ENCODE data around the gene IRF2. TPM values are rescaled to one million over a fixed set of nuclear protein-coding genes. Genes with fewer than 3 reads are reported as not detected.

IRF2 gene
- total RNA-seq, 2 donors from 2014 or later = 33.5 to 37.2 TPM

DNA sequence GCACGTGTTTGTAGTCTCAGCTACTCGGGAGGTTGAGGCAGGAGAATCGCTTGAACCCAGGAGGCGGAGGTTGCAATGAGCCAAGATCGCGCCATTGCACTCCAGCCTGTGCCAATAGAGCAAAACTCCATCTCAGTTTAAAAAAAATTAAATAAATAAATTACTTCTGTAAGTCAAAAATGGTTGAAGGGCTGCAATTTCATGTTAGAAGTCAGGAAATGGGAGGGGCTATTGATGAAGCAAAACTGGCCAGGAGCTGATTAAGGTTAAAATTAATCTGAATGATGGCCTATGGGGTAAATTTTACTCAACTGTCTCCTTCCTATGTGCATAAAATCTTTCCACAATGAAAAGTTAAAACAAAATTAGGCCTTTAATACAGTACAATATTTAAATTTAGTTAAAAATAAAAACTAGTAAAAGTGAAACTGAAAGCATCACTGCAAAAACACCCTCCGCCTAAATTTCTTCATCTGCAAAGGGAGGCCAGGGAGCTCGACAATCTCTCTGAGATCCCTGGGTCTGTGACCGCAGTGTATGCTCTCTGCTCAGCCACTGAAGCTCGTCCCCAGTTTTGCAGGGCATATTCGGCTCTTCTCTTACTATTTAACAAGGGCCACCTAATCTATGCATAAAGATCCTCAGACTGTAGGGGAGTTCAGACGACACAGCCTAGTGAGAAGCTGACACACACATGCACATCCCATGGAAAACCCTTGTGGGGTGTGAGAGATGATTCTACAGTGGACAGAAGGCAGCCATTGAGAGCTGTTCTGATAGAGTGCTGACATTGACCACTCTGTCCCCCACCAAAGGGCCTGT, 57.2 kb downstream of the IRF2 start:
- no peaks in the 10 kb centered on the region for H3K9me3 ChIP-seq (ENCODE audit: control insufficient read depth, low read length, poor library complexity, severe bottlenecking)
- Mint-ChIP-seq H3K4me1 (peaks cover 59% of the 10 kb centered on the region), H3K4me3 (peak overlapping the region; percentile 84), H3K27ac (peak overlapping the region; percentile 91), H3K36me3 (ENCODE audit: low read depth) (peaks cover 2% of the 10 kb centered on the region), H3K27me3 (no peaks in the 10 kb centered on the region)
- DNase-seq = no peak
- ATAC-seq = peak; percentile 34

DNA sequence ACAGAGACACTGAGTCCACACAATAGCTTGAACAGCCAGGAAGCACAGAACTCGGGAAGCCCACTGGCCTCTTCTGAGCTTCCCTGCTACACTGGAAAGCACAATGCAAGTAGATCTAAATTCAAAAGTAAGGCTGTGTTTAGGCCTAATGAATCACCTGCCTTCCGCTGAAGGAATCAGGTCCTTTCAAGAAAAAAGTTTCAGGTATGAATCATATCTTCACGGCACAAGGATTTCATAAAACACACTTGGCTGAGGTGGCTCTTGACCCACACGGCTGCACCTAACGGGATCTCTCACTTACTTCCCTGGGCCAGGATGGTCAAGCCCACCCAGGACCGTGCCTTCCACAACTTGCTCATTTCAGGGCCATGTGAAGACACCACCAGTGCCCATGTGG, 59.3 kb downstream of the IRF2 start:
- peaks cover 2% of the 10 kb centered on the region for H3K36me3 Mint-ChIP-seq (ENCODE audit: low read depth)
- H3K4me3 Mint-ChIP-seq = peak overlapping the region; percentile 7

DNA sequence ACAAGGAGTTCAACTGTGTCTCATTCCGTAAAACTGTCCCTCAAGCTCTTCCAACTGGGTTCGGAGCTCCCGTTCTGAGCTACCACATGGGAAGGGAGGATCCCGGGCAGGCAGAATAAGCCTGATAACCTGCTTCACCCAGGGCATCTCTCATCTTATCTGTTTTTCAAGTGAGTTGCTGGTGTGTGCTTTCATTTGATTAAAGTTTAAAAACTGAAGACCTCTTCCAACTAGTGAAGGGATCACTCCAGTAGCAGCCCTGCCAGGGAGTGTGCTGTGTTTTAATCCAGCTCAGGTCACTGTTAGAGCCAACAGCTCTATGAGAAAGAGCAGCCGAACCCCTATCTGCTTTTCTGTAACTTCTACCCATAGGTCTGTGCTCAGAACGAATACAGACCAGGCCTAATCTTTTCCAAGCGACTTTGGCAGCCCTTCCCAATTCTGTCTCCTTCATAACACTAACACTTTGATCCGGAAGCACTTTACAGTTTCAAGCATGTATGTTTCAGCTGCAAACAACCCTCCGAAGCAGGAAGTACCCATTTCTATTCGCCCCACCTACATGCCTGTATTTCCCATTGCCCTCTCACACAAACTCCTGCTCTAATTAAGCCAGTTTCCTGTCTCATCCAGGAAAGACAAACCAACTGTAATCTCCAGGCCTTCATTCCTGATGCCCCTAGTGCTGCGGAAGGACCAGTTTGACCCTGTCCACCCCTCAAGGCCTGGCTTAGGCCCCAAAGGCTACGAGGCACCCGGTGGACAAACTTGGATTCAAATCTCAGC, 60.9 kb downstream of the IRF2 start:
- DNase-seq = no peak
- H3K27ac Mint-ChIP-seq = peak overlapping the region; percentile 92
- peaks cover 8% of the 10 kb centered on the region for H3K36me3 Mint-ChIP-seq (ENCODE audit: low read depth)

More for the DNA sequence above, 59.3 kb downstream of the IRF2 start:
- Mint-ChIP-seq H3K4me1 (peaks cover 47% of the 10 kb centered on the region), H3K27me3 (no peaks in the 10 kb centered on the region), H3K27ac (no peak overlapping the region)
- no peak for ATAC-seq
- no peak for DNase-seq
- H3K9me3 ChIP-seq (ENCODE audit: control insufficient read depth, low read length, poor library complexity, severe bottlenecking) = no peaks in the 10 kb centered on the region

DNA sequence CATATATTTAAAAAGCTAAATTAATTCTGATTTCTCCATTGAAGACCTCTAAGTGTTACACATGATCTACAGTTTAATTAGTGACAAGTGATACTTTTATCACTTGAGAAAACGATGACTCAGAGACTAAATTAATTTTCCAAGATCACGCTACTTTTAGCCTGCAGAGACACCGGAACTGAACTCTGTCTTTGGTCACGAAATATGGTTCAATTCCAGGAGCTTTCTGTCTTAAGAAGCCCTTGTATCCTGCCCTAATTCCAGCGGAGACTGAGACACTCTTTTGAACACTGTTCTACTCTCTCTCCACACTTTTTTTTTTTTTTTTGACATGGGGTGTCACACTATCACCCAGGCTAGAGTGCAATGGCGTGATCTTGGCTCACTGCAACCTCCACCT, 63.6 kb downstream of the IRF2 start:
- peaks cover 52% of the 10 kb centered on the region for H3K4me1 Mint-ChIP-seq
- no peaks in the 10 kb centered on the region for H3K9me3 ChIP-seq (ENCODE audit: control insufficient read depth, low read length, poor library complexity, severe bottlenecking)
- no peak for ATAC-seq
- peak overlapping the region; percentile 91 for H3K27ac Mint-ChIP-seq
- no peak for DNase-seq
- H3K4me3 Mint-ChIP-seq = no peak overlapping the region
- H3K36me3 Mint-ChIP-seq (ENCODE audit: low read depth) = peaks cover 8% of the 10 kb centered on the region
- H3K27me3 Mint-ChIP-seq = no peaks in the 10 kb centered on the region

More for the DNA sequence above, 60.9 kb downstream of the IRF2 start:
- no peaks in the 10 kb centered on the region for H3K9me3 ChIP-seq (ENCODE audit: control insufficient read depth, low read length, poor library complexity, severe bottlenecking)
- no peak for ATAC-seq
- H3K4me3 Mint-ChIP-seq = peak overlapping the region; percentile 43
- H3K4me1 Mint-ChIP-seq = peaks cover 52% of the 10 kb centered on the region
- no peaks in the 10 kb centered on the region for H3K27me3 Mint-ChIP-seq

DNA sequence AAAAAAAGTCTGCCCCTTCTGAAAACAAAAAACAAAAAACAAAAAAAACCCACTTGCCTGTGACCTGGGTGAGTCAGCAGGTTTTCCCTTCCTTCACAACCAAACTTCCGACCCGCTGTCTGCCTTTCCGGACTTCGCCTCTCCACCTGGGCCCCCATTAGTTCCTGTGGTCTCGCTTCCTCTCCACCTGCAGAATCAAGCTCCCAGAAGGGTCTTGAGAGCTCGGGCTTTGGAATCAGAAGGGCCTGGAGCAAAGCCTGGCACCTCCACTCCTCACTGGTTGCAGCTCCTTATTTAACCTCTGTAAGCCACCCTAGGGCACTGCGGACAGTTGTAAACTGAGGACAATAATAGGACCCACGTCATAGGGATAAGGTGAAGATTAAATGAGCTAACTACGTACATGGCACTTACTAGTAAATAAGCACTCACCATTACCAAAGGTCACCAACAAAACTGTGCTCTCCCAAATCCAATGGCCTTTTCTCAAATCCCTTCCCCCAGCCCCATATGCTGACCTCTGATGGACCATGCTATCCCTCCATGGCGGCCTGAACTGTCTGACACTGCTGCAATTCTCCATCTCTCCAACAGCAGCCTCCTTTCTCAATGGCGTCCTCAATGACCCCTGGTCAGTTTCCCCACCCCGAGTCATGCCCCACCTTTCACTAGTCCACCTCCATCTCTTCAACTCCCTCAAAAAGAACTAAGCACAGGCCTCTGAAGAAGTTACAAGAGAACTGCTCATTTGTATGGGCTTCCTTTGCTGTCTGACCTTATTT, 64.2 kb downstream of the IRF2 start:
- ATAC-seq = peak; percentile 63
- Mint-ChIP-seq H3K27ac (peak overlapping the region; percentile 91), H3K4me3 (peak overlapping the region; percentile 72), H3K4me1 (peaks cover 56% of the 10 kb centered on the region), H3K36me3 (ENCODE audit: low read depth) (peaks cover 8% of the 10 kb centered on the region), H3K27me3 (no peaks in the 10 kb centered on the region)
- peak in 1 of 3 donors; percentile 30 for DNase-seq
- no peaks in the 10 kb centered on the region for H3K9me3 ChIP-seq (ENCODE audit: control insufficient read depth, low read length, poor library complexity, severe bottlenecking)

DNA sequence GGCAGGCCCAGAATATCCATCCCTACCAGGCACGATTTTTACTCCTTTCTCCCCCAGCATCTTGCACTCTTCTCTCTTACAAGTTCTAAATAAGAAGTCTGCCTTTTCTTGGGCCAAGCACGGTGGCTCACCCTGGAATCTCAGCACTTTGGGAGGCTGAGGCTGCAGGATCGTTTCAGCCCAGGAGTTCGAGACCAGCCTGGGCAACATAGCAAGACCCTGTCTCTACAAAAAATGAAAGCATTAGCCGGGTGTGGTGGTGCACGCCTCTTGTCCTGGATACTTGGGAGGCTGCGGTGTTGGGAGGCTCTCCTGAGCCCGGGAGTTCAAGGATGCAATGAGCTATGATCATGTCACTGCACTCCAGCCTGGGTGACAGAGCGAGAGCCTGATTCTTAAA, 64.8 kb downstream of the IRF2 start:
- H3K36me3 Mint-ChIP-seq (ENCODE audit: low read depth) = peaks cover 6% of the 10 kb centered on the region
- no peak for ATAC-seq
- H3K27me3 Mint-ChIP-seq = no peaks in the 10 kb centered on the region
- H3K4me3 Mint-ChIP-seq = no peak overlapping the region
- no peak for DNase-seq
- H3K4me1 Mint-ChIP-seq = peaks cover 54% of the 10 kb centered on the region
- no peaks in the 10 kb centered on the region for H3K9me3 ChIP-seq (ENCODE audit: control insufficient read depth, low read length, poor library complexity, severe bottlenecking)
- peak overlapping the region; percentile 91 for H3K27ac Mint-ChIP-seq

DNA sequence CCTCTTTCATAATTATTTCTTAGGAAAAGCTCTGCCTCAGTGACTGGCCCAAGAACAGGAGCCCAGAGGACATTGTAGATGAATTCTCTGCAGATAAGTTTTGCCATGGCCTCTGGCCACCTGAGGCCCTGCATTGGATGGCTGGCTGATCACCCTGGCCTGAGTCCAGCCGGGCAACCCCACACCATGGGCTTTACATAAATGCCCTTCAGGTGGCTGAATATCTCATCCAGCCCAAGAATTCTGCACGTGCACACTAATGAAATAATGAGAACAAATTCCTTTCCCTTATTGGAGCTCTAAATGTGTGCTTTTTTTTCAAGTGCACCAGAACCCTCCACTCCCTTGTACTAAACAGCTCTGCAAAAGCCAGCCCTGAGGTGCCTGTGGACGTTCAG, 65.7 kb downstream of the IRF2 start:
- DNase-seq = no peak
- H3K9me3 ChIP-seq (ENCODE audit: control insufficient read depth, low read length, poor library complexity, severe bottlenecking) = no peaks in the 10 kb centered on the region
- no peaks in the 10 kb centered on the region for H3K27me3 Mint-ChIP-seq
- H3K4me1 Mint-ChIP-seq = peaks cover 50% of the 10 kb centered on the region
- H3K36me3 Mint-ChIP-seq (ENCODE audit: low read depth) = peaks cover 6% of the 10 kb centered on the region
- no peak for ATAC-seq
- H3K4me3 Mint-ChIP-seq = peak overlapping the region; percentile 41
- peak overlapping the region; percentile 91 for H3K27ac Mint-ChIP-seq

DNA sequence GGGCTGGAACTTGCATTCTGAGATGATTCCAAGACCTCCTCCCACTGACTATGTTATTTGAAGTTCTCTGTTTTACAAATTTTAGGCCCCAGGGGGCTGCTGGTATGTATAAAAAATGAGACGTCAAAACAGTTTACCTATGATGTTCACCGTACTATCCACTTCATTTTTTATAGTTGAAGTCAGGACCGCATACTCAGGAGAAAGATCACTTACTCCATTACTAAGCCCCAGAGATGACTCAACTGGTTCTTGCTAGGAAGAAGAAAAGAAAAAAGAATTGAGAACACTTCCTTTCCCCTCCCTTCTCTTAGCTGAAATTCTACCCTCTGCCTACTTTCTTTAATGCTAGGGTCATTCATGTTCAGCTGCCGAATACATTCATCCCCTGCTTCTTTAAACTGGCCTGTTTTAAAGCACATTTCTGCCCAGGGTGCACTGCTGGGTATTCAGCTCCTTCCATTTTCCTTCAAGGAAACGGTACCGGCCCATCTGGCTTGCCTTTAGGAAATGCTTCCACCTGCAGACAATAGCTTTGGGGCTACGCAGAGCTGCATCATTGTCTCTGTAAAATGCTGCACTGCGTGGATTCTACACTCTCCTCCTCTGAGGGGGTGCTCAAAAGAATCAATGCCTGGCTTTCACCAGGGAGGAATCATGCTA, 66.2 kb downstream of the IRF2 start:
- Mint-ChIP-seq H3K27me3 (no peaks in the 10 kb centered on the region), H3K4me3 (peak overlapping the region; percentile 19), H3K36me3 (ENCODE audit: low read depth) (peaks cover 9% of the 10 kb centered on the region), H3K4me1 (peaks cover 49% of the 10 kb centered on the region), H3K27ac (peak overlapping the region; percentile 91)
- H3K9me3 ChIP-seq (ENCODE audit: control insufficient read depth, low read length, poor library complexity, severe bottlenecking) = no peaks in the 10 kb centered on the region
- DNase-seq (no peak), ATAC-seq (no peak)

DNA sequence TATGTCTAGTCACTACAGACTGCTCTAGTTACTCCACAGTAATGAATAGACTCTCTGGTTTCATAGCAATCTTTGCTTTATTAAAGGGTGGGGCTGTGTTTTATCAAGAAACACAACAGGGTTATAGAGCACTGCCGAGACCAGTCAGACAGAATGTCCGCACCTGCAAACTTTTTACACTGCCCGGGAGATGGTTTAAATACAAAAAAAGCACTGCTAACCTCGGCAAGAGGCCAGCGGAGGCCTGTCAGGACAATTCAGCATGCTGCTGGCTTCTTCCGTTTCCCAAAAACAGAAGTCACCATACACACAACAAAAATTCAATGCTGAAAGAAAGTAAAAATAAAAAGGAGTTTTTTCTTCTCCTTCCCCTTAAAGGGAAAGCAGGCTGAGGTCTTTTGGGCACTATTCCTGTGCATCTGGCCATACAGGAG, 67.4 kb downstream of the IRF2 start:
- DNase-seq (no peak), ATAC-seq (no peak)
- Mint-ChIP-seq H3K27me3 (no peaks in the 10 kb centered on the region), H3K4me1 (peaks cover 45% of the 10 kb centered on the region), H3K27ac (peak overlapping the region; percentile 91), H3K36me3 (ENCODE audit: low read depth) (peaks cover 14% of the 10 kb centered on the region), H3K4me3 (no peak overlapping the region)
- H3K9me3 ChIP-seq (ENCODE audit: control insufficient read depth, low read length, poor library complexity, severe bottlenecking) = no peaks in the 10 kb centered on the region

DNA sequence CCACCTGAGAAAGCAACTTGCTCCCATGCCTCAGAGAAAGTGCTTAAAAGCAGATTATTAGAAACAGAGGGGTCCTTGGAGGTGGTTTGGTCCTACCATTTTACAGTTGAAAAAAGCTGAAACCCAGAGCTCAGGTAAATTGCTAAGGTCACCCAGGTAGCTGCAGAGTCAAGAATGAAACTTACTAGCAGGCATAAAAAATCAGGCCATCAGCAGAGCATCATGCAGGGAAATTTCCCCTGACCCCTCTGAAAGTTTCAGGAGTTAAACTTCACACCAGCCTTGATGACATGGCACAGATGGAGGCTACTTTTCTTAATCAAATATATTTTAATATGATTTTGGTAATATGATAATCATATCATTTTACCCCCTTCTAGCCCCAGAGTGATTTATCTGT, 70.3 kb downstream of the IRF2 start:
- DNase-seq = no peak
- Mint-ChIP-seq H3K36me3 (ENCODE audit: low read depth) (peaks cover 11% of the 10 kb centered on the region), H3K27ac (peak overlapping the region; percentile 92), H3K27me3 (no peaks in the 10 kb centered on the region), H3K4me3 (no peak overlapping the region), H3K4me1 (peaks cover 31% of the 10 kb centered on the region)
- no peaks in the 10 kb centered on the region for H3K9me3 ChIP-seq (ENCODE audit: control insufficient read depth, low read length, poor library complexity, severe bottlenecking)
- no peak for ATAC-seq

DNA sequence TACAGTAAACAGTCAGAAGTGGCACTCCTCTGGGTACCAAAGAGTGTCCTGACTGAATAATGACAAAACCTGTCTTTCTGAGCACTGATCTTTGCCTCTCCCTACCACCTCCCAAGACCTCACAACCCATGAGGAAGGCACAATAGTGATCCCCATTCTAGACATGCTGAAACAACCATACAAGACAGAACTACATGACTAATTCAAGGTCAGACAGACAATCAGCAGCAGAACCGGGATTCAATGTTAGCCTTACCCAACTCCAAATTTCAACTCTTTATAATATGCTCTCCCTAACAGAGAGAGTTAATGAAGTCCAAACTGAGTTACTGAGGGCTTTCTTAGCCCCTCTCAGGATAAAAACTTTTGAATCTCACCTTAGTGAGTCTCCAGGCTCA, 71.0 kb downstream of the IRF2 start:
- H3K36me3 Mint-ChIP-seq (ENCODE audit: low read depth) = peaks cover 11% of the 10 kb centered on the region
- DNase-seq (no peak), ATAC-seq (no peak)
- H3K4me3 Mint-ChIP-seq = no peak overlapping the region
- no peaks in the 10 kb centered on the region for H3K9me3 ChIP-seq (ENCODE audit: control insufficient read depth, low read length, poor library complexity, severe bottlenecking)
- H3K4me1 Mint-ChIP-seq = peaks cover 32% of the 10 kb centered on the region
- H3K27me3 Mint-ChIP-seq = no peaks in the 10 kb centered on the region
- peak overlapping the region; percentile 61 for H3K27ac Mint-ChIP-seq

DNA sequence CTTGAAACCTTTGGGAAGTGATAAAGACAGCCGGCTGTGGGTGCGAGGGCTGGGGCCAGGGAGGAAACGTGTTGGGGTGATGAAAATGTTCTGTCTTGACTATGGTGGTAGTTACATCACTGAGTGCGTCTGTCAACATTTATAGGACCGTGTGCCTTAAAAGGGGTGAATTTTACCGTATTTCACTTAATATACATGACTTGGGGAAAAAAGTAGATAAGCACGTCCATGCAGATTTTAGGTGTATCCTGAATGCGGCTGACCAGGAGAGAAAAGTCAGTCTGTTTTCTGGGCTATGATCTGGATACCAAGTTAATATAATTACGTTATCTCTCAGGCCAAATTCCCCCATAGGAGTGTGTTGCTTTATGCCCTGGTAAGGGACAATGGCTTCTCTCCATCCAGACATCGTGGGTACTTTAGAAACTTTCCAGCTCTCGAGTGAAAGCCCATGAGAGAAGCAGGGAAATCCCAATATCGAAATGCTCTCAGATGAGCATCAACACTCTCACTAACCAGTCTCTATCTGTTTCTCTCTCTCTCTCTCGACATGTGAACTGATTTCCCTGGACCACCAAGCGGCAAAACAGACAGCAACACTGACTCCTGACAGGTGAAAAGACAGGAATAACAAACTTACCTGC, 71.5 kb downstream of the IRF2 start:
- DNase-seq = no peak
- Mint-ChIP-seq H3K27ac (peak overlapping the region; percentile 61), H3K4me1 (peaks cover 26% of the 10 kb centered on the region), H3K36me3 (ENCODE audit: low read depth) (peaks cover 11% of the 10 kb centered on the region), H3K4me3 (no peak overlapping the region), H3K27me3 (no peaks in the 10 kb centered on the region)
- no peaks in the 10 kb centered on the region for H3K9me3 ChIP-seq (ENCODE audit: control insufficient read depth, low read length, poor library complexity, severe bottlenecking)
- no peak for ATAC-seq

All from T-helper 17 cell (primary cell).